ENCODE measurements around the gene RNF31.

DNA sequence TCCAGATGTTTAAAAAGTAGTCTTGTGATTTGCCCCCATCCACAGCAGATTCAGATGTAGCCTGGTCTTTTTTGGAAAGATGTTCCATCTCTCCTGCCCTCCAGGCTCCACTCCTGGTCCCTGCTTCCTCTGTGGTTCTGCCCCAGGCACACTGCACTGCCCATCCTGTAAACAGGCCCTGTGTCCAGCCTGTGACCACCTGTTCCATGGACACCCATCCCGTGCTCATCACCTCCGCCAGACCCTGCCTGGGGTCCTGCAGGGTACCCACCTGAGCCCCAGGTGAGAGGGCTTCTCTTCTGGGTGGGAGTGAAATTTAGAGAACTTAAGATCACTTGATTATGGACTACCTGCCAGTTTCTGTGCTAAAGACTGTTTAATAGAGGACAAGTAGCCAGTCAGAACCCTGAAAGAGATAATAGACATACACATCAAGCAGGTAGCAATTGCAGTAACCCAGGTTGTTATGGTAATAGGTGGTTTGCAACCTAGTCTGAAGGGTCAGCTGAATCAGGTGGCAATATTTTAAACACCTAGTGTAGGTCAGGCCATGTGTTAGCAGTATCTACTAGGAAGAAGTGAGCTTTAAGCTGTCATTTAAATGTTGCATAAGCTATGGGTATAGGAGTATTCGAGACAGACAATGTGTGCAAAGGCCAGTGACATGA lies 2.1 kb downstream of the RNF31 start:
- TF ChIP-seq POLR2AphosphoS5 (IDR thresholded peaks at IDR 0.05; ENCODE audit: low read depth, low read length) (no peak), POLR2A (IDR thresholded peaks at IDR 0.05; ENCODE audit: low read depth, low read length) (no peak)

Measured in GM12892 (cell line).